Glutamatergic neuron (in vitro differentiated cells): ENCODE data around the gene SERPINC1. TPM values are rescaled to one million over a fixed set of nuclear protein-coding genes. Genes with fewer than 3 reads are reported as not detected.

Experiments
- DNase-seq: peaks from one replicate; pipeline ENCODE4 v3.0.0; 2022
- H3K27ac Mint-ChIP-seq: one replicate; pipeline ENCODE4 v1.8.0; 2020; ENCODE audit warnings: mild to moderate bottlenecking, mixed read lengths, inconsistent platforms; ENCODE audit not compliant: unreplicated experiment
- H3K27me3 Mint-ChIP-seq: one replicate; pipeline ENCODE4 v1.8.0; 2020; ENCODE audit warnings: mild to moderate bottlenecking, moderate library complexity, mixed read lengths, inconsistent platforms; ENCODE audit not compliant: unreplicated experiment
- H3K36me3 Mint-ChIP-seq: one replicate; pipeline ENCODE4 v1.8.0; 2020; ENCODE audit warnings: mild to moderate bottlenecking, mixed read lengths, inconsistent platforms; ENCODE audit not compliant: unreplicated experiment
- H3K4me1 Mint-ChIP-seq: one replicate; pipeline ENCODE4 v1.8.0; 2020; ENCODE audit warnings: mild to moderate bottlenecking, low read depth, mixed read lengths, inconsistent platforms; ENCODE audit not compliant: unreplicated experiment
- H3K4me3 Mint-ChIP-seq: one replicate; pipeline ENCODE4 v1.8.0; 2020; ENCODE audit warnings: mild to moderate bottlenecking, mixed read lengths, inconsistent platforms; ENCODE audit not compliant: unreplicated experiment
- H3K9me3 Mint-ChIP-seq: one replicate; pipeline ENCODE4 v1.8.0; 2020; ENCODE audit warnings: mild to moderate bottlenecking, moderate library complexity, mixed read lengths, inconsistent platforms; ENCODE audit not compliant: unreplicated experiment
- CTCF ChIP-seq: fragments of 200-600 bp; sonication (generic); IDR thresholded peaks from one replicate; pipeline ENCODE4 v1.5.0; 2021; ENCODE audit not compliant: partially characterized antibody, unreplicated experiment
- total RNA-seq: library from RNA; stranded (reverse); fragmentation: NEBNext Ultra II Directional; extraction: Animal tissue kit (Norgen Biotek cat#: 25700); gene quantifications from one replicate; pipeline ENCODE4 v1.2.1, GENCODE V29; 2021; ENCODE audit not compliant: unreplicated experiment

SERPINC1 gene
- total RNA-seq, 1 donor from 2014 or later: not detected

GRCh38 chr1:173870252-173871075 lies 46.7 kb downstream of the SERPINC1 start:
- Mint-ChIP-seq H3K4me3 (no peak overlapping the region), H3K9me3 (peaks cover 12% of the 10 kb centered on the region), H3K27me3 (peaks cover 7% of the 10 kb centered on the region), H3K27ac (no peak overlapping the region), H3K36me3 (peaks cover under 1% of the 10 kb centered on the region), H3K4me1 (peaks cover 14% of the 10 kb centered on the region)
- no peak for DNase-seq
- TF ChIP-seq CTCF: no peak

- TF ChIP-seq CTCF: no peak
- Mint-ChIP-seq H3K36me3 (peaks cover 4% of the 10 kb centered on the region), H3K4me3 (peak overlapping the region; percentile 98), H3K27ac (peak overlapping the region; percentile 79), H3K4me1 (peaks cover 18% of the 10 kb centered on the region), H3K9me3 (peaks cover 12% of the 10 kb centered on the region), H3K27me3 (peaks cover 7% of the 10 kb centered on the region)
- no peak for DNase-seq
Measured at GRCh38 chr1:173869021-173869359, 48.1 kb downstream of the SERPINC1 start.

- Mint-ChIP-seq H3K36me3 (peaks cover 4% of the 10 kb centered on the region), H3K27ac (peak within 1 kb of the TSS; percentile 99), H3K4me1 (peaks cover 18% of the 10 kb centered on the region), H3K27me3 (peaks cover 7% of the 10 kb centered on the region), H3K4me3 (peak within 1 kb of the TSS; percentile 98), H3K9me3 (peaks cover 12% of the 10 kb centered on the region)
- no peak for TF ChIP-seq CTCF
- DNase-seq: peak; percentile 87
Measured at GRCh38 chr1:173868266-173869020, 48.7 kb downstream of the SERPINC1 start, which contains the start of gene ZBTB37. ZBTB37 (plus strand) TSS chr1:173868380; CDS start chr1:173870226, 1,846 bp downstream.

GRCh38 chr1:173867753-173868265 lies 49.3 kb downstream of the SERPINC1 start, which contains the start of gene GAS5:
GAS5 (minus strand) TSS chr1:173867989.
- Mint-ChIP-seq H3K27me3 (peaks cover 7% of the 10 kb centered on the region), H3K9me3 (peaks cover 12% of the 10 kb centered on the region), H3K27ac (peak within 1 kb of the TSS; percentile 99), H3K4me3 (peak within 1 kb of the TSS; percentile 98), H3K36me3 (peaks cover 4% of the 10 kb centered on the region), H3K4me1 (peaks cover 18% of the 10 kb centered on the region)
- TF ChIP-seq CTCF: no peak
- peak; percentile 99 for DNase-seq
